ENCODE data around the gene CRCP. TPM values are rescaled to one million over a fixed set of nuclear protein-coding genes. Genes with fewer than 3 reads are reported as not detected.

CRCP gene
- total and polyA plus RNA-seq, 10 of the 15 experiments (the other 5 are each of a cell fraction or from before 2014, with no cell fraction given) = 12.4 to 33.8 (median 29.1) TPM

GRCh38 chr7:66088861-66089838, 25.5 kb upstream of the CRCP start:
- no peaks in the 10 kb centered on the region; a peak in 3 of 4 replicates for H3K36me3 ChIP-seq (ENCODE audit: control insufficient read depth in 2 of 2, insufficient read depth in 2 of 2, low read length in 1 of 2)
- ChIA-PET CTCF (no interaction called here), POLR2A (interaction anchor here (0.7 kb wide), 1 partner anchor 26 kb away, joined by 3 read pairs; no protein-coding TSS in a partner anchor), RAD21 (ENCODE audit: unreplicated experiment) (no interaction called here), SMC1A (ENCODE audit: uncharacterized antibody, unreplicated experiment) (no interaction called here)
- in situ Hi-C loops (cut with MboI) (no loop called here), intact Hi-C loops (cut with micrococcal nuclease; ENCODE audit: unreplicated experiment) (no loop called here)
- no peak overlapping the region for H3K4me2 ChIP-seq (ENCODE audit: control insufficient read depth, insufficient read depth)
- no peaks in the 10 kb centered on the region for H3K4me1 ChIP-seq (ENCODE audit: control insufficient read depth, insufficient read depth, low read length)
- H3K4me3 ChIP-seq = no peak overlapping the region
- no peak overlapping the region for H2AFZ ChIP-seq (ENCODE audit: control insufficient read depth, low read depth, low read length)
- no peaks in the 10 kb centered on the region for H4K20me1 ChIP-seq (ENCODE audit: control insufficient read depth, insufficient read depth)
- 92% methylated on average over 30 of the region's 32 CpGs for WGBS (ENCODE audit: insufficient coverage, insufficient replicate concordance, low lambda C conversion rate, missing lambda C conversion rate)
- no peak overlapping the region for H3K27ac ChIP-seq (ENCODE audit: control insufficient read depth, insufficient read depth)
- no TSS peak for BruUV-seq (replicated peaks)
- ATAC-seq = no peak
- H3K9ac ChIP-seq (ENCODE audit: control insufficient read depth, insufficient read depth, low read length) = no peak overlapping the region
- DNase-seq (ENCODE audit: low read depth, low spot score) = no peak
- no peaks in the 10 kb centered on the region for H3K9me3 ChIP-seq (replicated peaks; ENCODE audit: control insufficient read depth, insufficient read depth, low read length)
- no peaks in the 10 kb centered on the region for H3K27me3 ChIP-seq (replicated peaks in 1 of 2; ENCODE audit: control insufficient read depth in 2 of 2, insufficient read depth in 2 of 2, low read length in 1 of 2)
- no peaks in the 10 kb centered on the region for H3K79me2 ChIP-seq (ENCODE audit: control insufficient read depth, insufficient read depth, low read length)
- FAIRE-seq = no peak
- TF ChIP-seq KAT2A (conservative IDR thresholded peaks at IDR 0.05; ENCODE audit: control insufficient read depth, low read depth, low read length) (no peak), ZBTB33 (IDR thresholded peaks at IDR 0.05) (no peak), RB1 (IDR thresholded peaks at IDR 0.05; ENCODE audit: borderline replicate concordance) (no peak), ZNF217 (IDR thresholded peaks at IDR 0.05) (no peak), BRCA1 (IDR thresholded peaks at IDR 0.05; ENCODE audit: low read depth, low read length) (no peak), E4F1 (IDR thresholded peaks at IDR 0.05; ENCODE audit: borderline replicate concordance, partially characterized antibody) (no peak), SIN3A (IDR thresholded peaks at IDR 0.05; ENCODE audit: low read depth, low read length) (no peak)
